ENCODE results near the gene TYMP. TPM values are rescaled to one million over a fixed set of nuclear protein-coding genes. Genes with fewer than 3 reads are reported as not detected.

The TYMP gene
- total and polyA plus RNA-seq, 2 of the 8 experiments (the other 6 are each of a cell fraction or from before 2014, with no cell fraction given): 0.43 to 0.48 TPM

- Histone ChIP-seq H2BK12ac (ENCODE audit: low read depth, low read length) (no peak overlapping the region), H3K27me3 (replicated peaks in 1 of 4; ENCODE audit: control insufficient read depth in 3 of 4, extremely low read depth in 1 of 4, insufficient read depth in 3 of 4, low read length in 3 of 4) (peaks cover 43 to 65% (median 57%) of the 10 kb centered on the region in 4 experiments), H4K20me1 (replicated peaks in 1 of 2; ENCODE audit: control insufficient read depth in 1 of 2, insufficient read depth in 2 of 2, low read length in 2 of 2) (peaks cover 5 to 23% of the 10 kb centered on the region in 2 experiments), H3K9me3 (ENCODE audit: insufficient read depth in 2 of 2, low read depth in 1 of 2, low read length in 1 of 2) (no peaks in the 10 kb centered on the region), H4K5ac (ENCODE audit: insufficient read length, low read depth, low read length) (no peak overlapping the region), H3K79me1 (ENCODE audit: low read depth, low read length) (no peaks in the 10 kb centered on the region), H3K18ac (ENCODE audit: extremely low read depth, low read length) (no peak overlapping the region), H3K56ac (replicated peaks; ENCODE audit: insufficient read length, low read depth, low read length) (no peak overlapping the region), H3K79me2 (ENCODE audit: control insufficient read depth in 1 of 2, insufficient read depth in 2 of 2, low read length in 2 of 2) (no peaks in the 10 kb centered on the region), H3K27ac (ENCODE audit: low read depth, low read length) (no peak overlapping the region), H2BK20ac (ENCODE audit: low read length) (no peak overlapping the region), H3K9ac (replicated peaks in 1 of 4; ENCODE audit: extremely low read depth in 1 of 4, low read depth in 3 of 4, low read length in 3 of 4) (no peak overlapping the region), H4K91ac (replicated peaks; ENCODE audit: insufficient read length, low read length) (no peak overlapping the region), H3K14ac (ENCODE audit: insufficient read length) (no peak overlapping the region), H3K4me2 (ENCODE audit: insufficient read depth in 1 of 2, low read depth in 2 of 2, low read length in 2 of 2) (no peak overlapping the region), H3K4me3 (ENCODE audit: extremely low read depth in 1 of 4, insufficient read depth in 2 of 4, low read depth in 3 of 4, low read length in 4 of 4) (no peak overlapping the region), H3K36me3 (ENCODE audit: control insufficient read depth in 2 of 4, insufficient read depth in 4 of 4, low read length in 3 of 4) (peaks cover 0 to 9% (median 6%) of the 10 kb centered on the region in 4 experiments; a peak in 5 of 8 replicates), H3K4me1 (replicated peaks in 1 of 4; ENCODE audit: control insufficient read depth in 3 of 4, insufficient read depth in 4 of 4, low read length in 3 of 4) (peaks cover 0 to 26% (median 12%) of the 10 kb centered on the region in 4 experiments; a peak in 5 of 7 replicates), H2BK5ac (ENCODE audit: low read depth, low read length) (no peak overlapping the region), H4K8ac (ENCODE audit: extremely low read depth, insufficient read depth, low read length) (no peak overlapping the region), H3K23ac (ENCODE audit: insufficient read length) (no peak overlapping the region), H2BK120ac (replicated peaks; ENCODE audit: low read depth, low read length) (no peak overlapping the region), H2AK5ac (ENCODE audit: low read depth, low read length) (no peak overlapping the region), H2BK15ac (ENCODE audit: low read length) (no peak overlapping the region), H2AFZ (ENCODE audit: low read length) (no peak overlapping the region), H3K23me2 (ENCODE audit: low read depth, low read length) (peaks cover 34% of the 10 kb centered on the region; the same call in 1 of the 2 replicates), H3K4ac (replicated peaks; ENCODE audit: insufficient read length, low read depth, low read length) (no peak overlapping the region)
- WGBS, 2 experiments (ENCODE audit: extremely low coverage in 1 of 2, insufficient coverage in 1 of 2, insufficient read length in 1 of 2, insufficient replicate concordance in 2 of 2, low coverage in 1 of 2, low lambda C conversion rate in 2 of 2, missing lambda C conversion rate in 1 of 2): 87% methylated on average over 16 of the region's 18 CpGs; no CpG with 5 or more reads in 1 of the 2 experiments
- CTCF ChIA-PET (ENCODE audit: partially characterized antibody): interaction anchor here (0.6 to 1.5 kb wide), 3 partner anchors 10 to 57 kb away, joined by 3 to 4 read pairs (median 4); no protein-coding TSS in a partner anchor
- DNase-seq (ENCODE audit: low read depth in 1 of 2, low spot score in 2 of 2) (no peak), FAIRE-seq (no peak)
- TF ChIP-seq E2F6 (IDR thresholded peaks at IDR 0.05): no peak
- POLR2A ChIA-PET (ENCODE audit: partially characterized antibody): interaction anchor here (0.6 to 1.5 kb wide), 6 partner anchors 9 to 37 kb away, joined by 3 to 7 read pairs (median 3); partner anchors contain the start of genes LMF2 and NCAPH2
Measured at GRCh38 chr22:50527921-50528681, 1.7 kb downstream of the TYMP start.
